Measurements from ENCODE around the gene HOXC5.

HOXC5 gene

DNA sequence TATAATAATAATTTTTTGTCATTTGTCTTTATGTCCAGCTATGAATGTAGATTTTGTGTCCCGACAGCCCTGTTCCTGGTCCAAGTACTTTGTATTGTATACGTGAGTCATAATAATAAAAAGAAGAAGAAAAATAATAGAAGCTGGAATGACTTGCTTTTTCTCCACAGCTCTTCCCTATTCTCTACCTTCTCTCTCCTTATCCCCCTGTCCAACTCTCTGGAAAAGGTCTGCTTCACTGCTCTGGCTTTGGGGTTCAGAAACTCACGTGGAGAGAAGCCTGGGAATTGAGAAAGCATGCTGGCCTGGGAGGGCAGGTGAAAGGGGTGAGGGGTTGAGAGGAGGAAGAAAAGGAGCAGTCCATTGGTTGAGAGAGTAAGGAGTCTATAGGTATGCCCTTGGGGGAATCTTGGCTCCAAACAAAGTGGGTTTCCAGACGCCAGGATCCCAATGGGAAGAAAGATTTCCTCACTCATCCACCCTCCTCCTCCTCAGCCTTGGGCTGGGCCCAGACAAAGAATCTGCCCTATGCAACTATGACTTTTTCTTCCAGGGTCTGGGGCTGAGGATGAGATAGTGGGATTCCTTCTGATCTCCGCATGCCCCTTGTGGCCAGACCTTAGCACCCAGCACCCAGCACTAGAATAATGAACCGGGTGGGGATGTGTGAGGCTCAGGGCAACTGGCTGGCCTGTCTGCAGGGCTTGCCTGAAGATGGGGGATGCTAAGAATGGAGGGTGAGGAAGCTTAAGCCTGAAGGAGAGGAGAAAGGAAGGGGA is 20.0 kb upstream of the HOXC5 start:
- DNase-seq = no peak
- Histone ChIP-seq H3K27me3 (replicated peaks; ENCODE audit: insufficient read depth, low read length) (peaks cover 93% of the 10 kb centered on the region), H3K4me3 (ENCODE audit: low read length) (no peak overlapping the region), H3K9me2 (replicated peaks; ENCODE audit: insufficient read depth, low read length) (no peaks in the 10 kb centered on the region), H3K79me2 (ENCODE audit: low read length) (no peaks in the 10 kb centered on the region), H3K27ac (ENCODE audit: low read length) (no peak overlapping the region), H4K20me1 (ENCODE audit: insufficient read depth, low read length) (no peaks in the 10 kb centered on the region), H3K9me3 (replicated peaks; ENCODE audit: insufficient read depth, low read length) (no peaks in the 10 kb centered on the region), H3K36me3 (replicated peaks; ENCODE audit: insufficient read depth, low read length) (no peaks in the 10 kb centered on the region), H3K9ac (ENCODE audit: low read length) (no peak overlapping the region), H3F3A (ENCODE audit: insufficient read depth, low read length) (no peaks in the 10 kb centered on the region), H3K4me1 (ENCODE audit: low read length) (no peaks in the 10 kb centered on the region), H2AFZ (ENCODE audit: low read length) (no peak overlapping the region), H3K4me2 (ENCODE audit: low read depth, low read length) (no peak overlapping the region)
- TF ChIP-seq EZH2phosphoT487 (IDR thresholded peaks at IDR 0.05; ENCODE audit: low read length) (no peak), EZH2 (optimal IDR thresholded peaks at IDR 0.05; ENCODE audit: low read depth, low read length) (no peak)
- TF ChIP-seq, protein P1, sequence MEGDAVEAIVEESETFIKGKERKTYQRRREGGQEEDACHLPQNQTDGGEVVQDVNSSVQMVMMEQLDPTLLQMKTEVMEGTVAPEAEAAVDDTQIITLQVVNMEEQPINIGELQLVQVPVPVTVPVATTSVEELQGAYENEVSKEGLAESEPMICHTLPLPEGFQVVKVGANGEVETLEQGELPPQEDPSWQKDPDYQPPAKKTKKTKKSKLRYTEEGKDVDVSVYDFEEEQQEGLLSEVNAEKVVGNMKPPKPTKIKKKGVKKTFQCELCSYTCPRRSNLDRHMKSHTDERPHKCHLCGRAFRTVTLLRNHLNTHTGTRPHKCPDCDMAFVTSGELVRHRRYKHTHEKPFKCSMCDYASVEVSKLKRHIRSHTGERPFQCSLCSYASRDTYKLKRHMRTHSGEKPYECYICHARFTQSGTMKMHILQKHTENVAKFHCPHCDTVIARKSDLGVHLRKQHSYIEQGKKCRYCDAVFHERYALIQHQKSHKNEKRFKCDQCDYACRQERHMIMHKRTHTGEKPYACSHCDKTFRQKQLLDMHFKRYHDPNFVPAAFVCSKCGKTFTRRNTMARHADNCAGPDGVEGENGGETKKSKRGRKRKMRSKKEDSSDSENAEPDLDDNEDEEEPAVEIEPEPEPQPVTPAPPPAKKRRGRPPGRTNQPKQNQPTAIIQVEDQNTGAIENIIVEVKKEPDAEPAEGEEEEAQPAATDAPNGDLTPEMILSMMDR (IDR thresholded peaks at IDR 0.05; ENCODE audit: low read length) = no peak; the same call in 1 of the 2 replicates

- TF ChIP-seq EZH2phosphoT487 (IDR thresholded peaks at IDR 0.05; ENCODE audit: low read length) (no peak), EZH2 (optimal IDR thresholded peaks at IDR 0.05; ENCODE audit: low read depth, low read length) (no peak)
- TF ChIP-seq, protein P1 (IDR thresholded peaks at IDR 0.05; ENCODE audit: low read length) = no peak
- Histone ChIP-seq H3K9ac (ENCODE audit: low read length) (no peak overlapping the region), H2AFZ (ENCODE audit: low read length) (no peak overlapping the region), H3K27ac (ENCODE audit: low read length) (no peak overlapping the region), H3K4me3 (ENCODE audit: low read length) (no peak overlapping the region), H3K9me3 (replicated peaks; ENCODE audit: insufficient read depth, low read length) (no peaks in the 10 kb centered on the region), H3K27me3 (replicated peaks; ENCODE audit: insufficient read depth, low read length) (peaks cover 84% of the 10 kb centered on the region), H3K9me2 (replicated peaks; ENCODE audit: insufficient read depth, low read length) (no peaks in the 10 kb centered on the region), H3F3A (ENCODE audit: insufficient read depth, low read length) (no peaks in the 10 kb centered on the region), H3K36me3 (replicated peaks; ENCODE audit: insufficient read depth, low read length) (no peaks in the 10 kb centered on the region), H3K79me2 (ENCODE audit: low read length) (no peaks in the 10 kb centered on the region), H3K4me2 (ENCODE audit: low read depth, low read length) (no peak overlapping the region), H3K4me1 (ENCODE audit: low read length) (no peaks in the 10 kb centered on the region), H4K20me1 (ENCODE audit: insufficient read depth, low read length) (no peaks in the 10 kb centered on the region)
- no peak for DNase-seq
These were observed 18.4 kb upstream of the HOXC5 start for GRCh38 chr12:54014377-54015017.

DNA sequence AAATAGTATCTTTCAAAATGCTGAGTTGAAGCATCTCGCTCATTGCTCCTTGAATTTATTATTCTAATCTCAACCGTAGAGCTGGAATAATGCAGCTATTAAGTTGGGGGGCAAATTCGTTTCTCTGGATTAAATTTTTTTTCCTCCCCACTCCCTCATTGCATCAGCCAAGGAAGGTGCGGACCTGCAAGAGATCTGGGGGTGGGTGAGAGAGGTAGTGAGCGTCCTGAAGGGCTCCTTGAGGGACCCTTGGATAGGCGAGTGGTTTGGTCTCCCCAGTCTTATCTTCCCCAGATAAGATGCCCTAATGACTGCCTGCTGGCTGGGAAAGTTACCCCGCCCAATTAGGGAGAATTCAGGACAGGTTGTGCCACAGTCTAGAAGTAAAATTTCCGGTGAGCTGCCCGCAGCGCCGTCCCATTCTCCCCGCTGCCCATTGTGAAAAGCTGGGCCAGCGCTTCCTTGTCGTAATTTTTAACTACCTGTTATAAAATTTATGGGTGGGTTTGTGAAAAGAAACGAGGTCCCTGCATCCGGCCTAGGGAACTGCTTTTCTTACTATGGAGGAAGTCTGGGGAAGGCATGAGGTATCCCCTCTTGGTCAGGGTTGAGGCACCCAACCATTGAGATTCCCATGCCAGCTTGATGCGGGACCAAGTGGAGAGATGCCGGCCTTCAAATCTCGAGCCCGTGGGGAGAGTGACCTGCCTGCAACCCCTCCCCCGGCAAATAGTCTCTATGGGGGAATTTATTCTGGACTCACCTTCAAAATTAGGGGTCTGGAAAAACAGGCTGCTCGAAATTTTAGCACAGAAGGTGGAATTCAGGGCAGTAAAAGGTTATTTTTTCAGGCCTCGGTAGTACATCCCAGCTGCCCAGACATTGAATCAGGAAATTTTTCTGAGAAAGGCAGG is 17.6 kb upstream of the HOXC5 start:
- no peak overlapping the region for H3K4me2 ChIP-seq (ENCODE audit: low read depth, low read length)
- no peak overlapping the region for H3K4me3 ChIP-seq (ENCODE audit: low read length)
- no peaks in the 10 kb centered on the region for H3K9me3 ChIP-seq (replicated peaks; ENCODE audit: insufficient read depth, low read length)
- no peaks in the 10 kb centered on the region for H3K79me2 ChIP-seq (ENCODE audit: low read length)
- TF ChIP-seq EZH2 (optimal IDR thresholded peaks at IDR 0.05; ENCODE audit: low read depth, low read length) = peak; percentile 84
- TF ChIP-seq, protein P1 (IDR thresholded peaks at IDR 0.05; ENCODE audit: low read length) = no peak
- H3K4me1 ChIP-seq (ENCODE audit: low read length) = no peaks in the 10 kb centered on the region
- H3F3A ChIP-seq (ENCODE audit: insufficient read depth, low read length) = no peaks in the 10 kb centered on the region
- no peak overlapping the region for H3K27ac ChIP-seq (ENCODE audit: low read length)
- H3K9ac ChIP-seq (ENCODE audit: low read length) = no peak overlapping the region
- peaks cover 83% of the 10 kb centered on the region for H3K27me3 ChIP-seq (replicated peaks; ENCODE audit: insufficient read depth, low read length)
- H3K9me2 ChIP-seq (replicated peaks; ENCODE audit: insufficient read depth, low read length) = no peaks in the 10 kb centered on the region
- no peak for DNase-seq
- no peaks in the 10 kb centered on the region for H4K20me1 ChIP-seq (ENCODE audit: insufficient read depth, low read length)
- no peak overlapping the region for H2AFZ ChIP-seq (ENCODE audit: low read length)
- no peaks in the 10 kb centered on the region for H3K36me3 ChIP-seq (replicated peaks; ENCODE audit: insufficient read depth, low read length)
